NCI-H1105 (cell line): Measurements from ENCODE around the gene IPO13.

Source experiments
- DNase-seq: peaks from one replicate; lab custom pipeline; 2025; lab: John Stamatoyannopoulos, UW

Gene IPO13

GRCh38 chr1:43946236-43947060 is at the start of gene IPO13:
IPO13 (plus strand) TSS chr1:43946950; CDS start chr1:43947601, 651 bp downstream.
- peak; percentile 93 for DNase-seq

GRCh38 chr1:43898981-43899380 is 47.8 kb upstream of the IPO13 start:
- no peak for DNase-seq

- no peak for DNase-seq
Observed at GRCh38 chr1:43900386-43900785, 46.4 kb upstream of the IPO13 start.

- DNase-seq: no peak
Observed at GRCh38 chr1:43901196-43901961, 45.4 kb upstream of the IPO13 start.

GRCh38 chr1:43902058-43902831 is 44.5 kb upstream of the IPO13 start:
- no peak for DNase-seq

GRCh38 chr1:43904660-43905551 is 41.8 kb upstream of the IPO13 start:
- DNase-seq: no peak

GRCh38 chr1:43908226-43908625 is 38.5 kb upstream of the IPO13 start:
- DNase-seq: no peak

- no peak for DNase-seq
Observed at GRCh38 chr1:43908858-43909257, 37.9 kb upstream of the IPO13 start.

GRCh38 chr1:43910343-43910742 is 36.4 kb upstream of the IPO13 start:
- DNase-seq: no peak

GRCh38 chr1:43912607-43913006 is 34.1 kb upstream of the IPO13 start:
- DNase-seq: no peak

- no peak for DNase-seq
Observed at GRCh38 chr1:43913051-43913501, 33.7 kb upstream of the IPO13 start.

GRCh38 chr1:43913666-43914360 is 32.9 kb upstream of the IPO13 start:
- no peak for DNase-seq

- DNase-seq: no peak
Observed at GRCh38 chr1:43914576-43915525, 31.9 kb upstream of the IPO13 start.

GRCh38 chr1:43919906-43920305 is 26.8 kb upstream of the IPO13 start:
- DNase-seq: no peak

- DNase-seq: no peak
Observed at GRCh38 chr1:43921022-43921421, 25.7 kb upstream of the IPO13 start.

- DNase-seq: no peak
Observed at GRCh38 chr1:43924516-43924915, 22.2 kb upstream of the IPO13 start.

GRCh38 chr1:43925846-43926245 is 20.9 kb upstream of the IPO13 start:
- no peak for DNase-seq

- no peak for DNase-seq
Observed at GRCh38 chr1:43930168-43930948, 16.4 kb upstream of the IPO13 start.

- DNase-seq: no peak
Observed at GRCh38 chr1:43930949-43931275, 15.8 kb upstream of the IPO13 start.
